ENCODE measurements around the gene BUD31.
A peak's percentile ranks its signal among the peaks of the same experiment; 100 is the strongest.
"Not testable (repeated sequence)": the region's sequence is repeated elsewhere in the genome, so short reads cannot be mapped to it uniquely, and the experiment has no call there.

Gene BUD31

DNA sequence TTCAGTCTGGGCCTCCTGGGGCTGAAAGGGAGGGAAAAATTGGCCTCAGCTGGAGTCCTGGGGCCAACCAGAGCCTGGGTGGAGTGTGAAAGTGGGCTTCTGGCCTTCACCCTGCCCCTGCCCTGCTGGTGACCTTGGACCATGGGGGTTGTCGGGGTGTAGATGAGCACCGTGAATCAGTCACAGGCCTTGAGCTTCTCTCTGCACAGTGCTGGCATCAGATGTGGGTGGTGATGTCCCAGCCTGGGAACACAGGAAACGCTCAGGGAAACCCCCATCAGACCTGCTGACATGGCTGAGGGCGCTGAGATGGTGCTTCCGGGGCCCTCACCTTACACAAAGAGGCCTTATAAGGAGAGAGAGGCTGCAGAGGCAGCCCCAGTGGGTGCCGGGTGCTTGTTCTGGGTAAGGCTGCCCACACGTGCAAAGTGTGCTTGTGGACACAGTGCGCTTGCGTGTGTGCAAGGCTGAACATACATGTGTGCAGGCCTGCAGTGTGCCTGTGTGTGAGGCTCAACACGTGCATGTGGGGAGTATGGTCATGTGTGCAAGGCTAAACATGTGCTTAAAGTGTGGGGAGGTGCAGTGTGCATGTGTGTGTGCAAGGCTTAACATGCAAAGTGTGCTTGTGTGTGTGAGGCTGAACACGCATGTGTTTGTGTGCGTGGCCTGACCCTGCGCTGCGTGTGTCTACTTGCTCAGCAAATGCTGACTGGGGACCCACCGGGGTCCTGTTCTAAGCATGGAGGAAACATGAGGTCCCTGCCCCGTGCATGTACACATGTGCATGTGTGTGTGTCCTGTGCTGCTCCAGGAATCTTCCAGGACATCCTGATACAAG lies 27.7 kb upstream of the BUD31 start:
- DNase-seq, result no peak

DNA sequence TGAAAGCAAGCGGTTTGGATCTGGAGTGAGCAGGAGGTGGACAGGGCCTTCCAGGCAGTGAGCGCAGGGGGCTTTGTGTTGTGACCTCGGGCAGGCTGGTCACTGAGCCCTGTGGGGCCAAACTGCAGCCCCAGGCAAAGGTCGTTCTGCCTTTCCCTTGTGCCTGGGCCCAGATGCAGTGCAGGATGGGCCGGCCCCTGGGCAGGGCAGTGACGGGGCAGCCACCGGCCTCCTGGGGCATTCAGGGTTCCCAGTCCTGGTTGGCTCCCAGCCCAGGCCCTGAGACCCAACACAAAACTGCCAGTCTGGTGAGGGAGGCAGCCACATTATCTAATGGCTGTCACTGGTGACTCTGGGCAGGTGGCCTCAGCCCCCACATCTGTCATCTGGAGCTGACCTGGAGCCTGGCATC lies 27.1 kb upstream of the BUD31 start:
- DNase-seq, result no peak

DNA sequence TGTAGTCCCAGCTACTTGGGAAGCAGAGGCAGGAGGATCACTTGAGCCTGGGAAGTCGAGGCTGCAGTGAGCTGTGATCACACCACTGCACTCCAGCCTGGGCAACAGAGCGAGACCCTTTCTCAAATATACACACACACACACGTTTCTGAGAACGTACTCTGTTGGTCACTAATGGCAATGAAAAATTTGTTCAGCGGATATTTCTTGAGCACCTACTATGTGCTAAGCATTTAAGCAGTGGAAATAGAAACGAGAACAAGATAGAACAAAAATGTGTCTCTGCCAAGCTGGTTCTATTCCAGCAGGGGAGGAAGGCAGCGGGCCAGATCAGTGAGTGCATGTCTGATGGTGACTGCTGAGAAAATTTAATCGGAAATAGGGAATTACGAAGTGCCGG lies 25.6 kb upstream of the BUD31 start:
- no peak for DNase-seq

DNA sequence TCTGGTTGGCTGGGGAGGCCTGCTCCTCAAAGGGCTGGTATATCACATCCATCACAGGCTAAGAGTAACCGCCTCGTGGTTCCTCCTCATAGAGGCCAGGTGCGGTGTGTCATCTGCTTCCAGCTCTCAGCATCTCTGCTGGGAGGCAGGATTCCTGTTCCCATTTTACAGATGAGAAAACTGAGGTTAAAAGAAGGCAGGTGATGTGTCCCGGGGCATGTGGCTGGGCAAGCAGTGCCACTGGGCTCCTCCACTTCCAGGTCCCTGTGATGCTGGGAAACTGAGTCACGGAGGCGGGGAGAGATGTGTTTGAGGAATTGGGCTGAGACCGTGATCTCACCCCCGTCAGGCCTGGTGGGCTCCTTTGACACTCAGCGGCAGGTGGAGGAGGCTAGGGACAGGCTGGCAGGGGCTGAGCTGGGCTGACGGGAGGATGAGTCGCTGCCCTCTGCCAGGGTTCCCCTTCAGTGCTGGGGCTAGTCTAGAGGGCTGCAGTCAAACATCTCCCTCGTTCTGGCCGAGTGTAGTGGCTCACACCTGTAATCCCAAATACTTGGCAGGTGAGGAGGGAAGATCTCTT lies 24.9 kb upstream of the BUD31 start:
- no peak for DNase-seq

DNA sequence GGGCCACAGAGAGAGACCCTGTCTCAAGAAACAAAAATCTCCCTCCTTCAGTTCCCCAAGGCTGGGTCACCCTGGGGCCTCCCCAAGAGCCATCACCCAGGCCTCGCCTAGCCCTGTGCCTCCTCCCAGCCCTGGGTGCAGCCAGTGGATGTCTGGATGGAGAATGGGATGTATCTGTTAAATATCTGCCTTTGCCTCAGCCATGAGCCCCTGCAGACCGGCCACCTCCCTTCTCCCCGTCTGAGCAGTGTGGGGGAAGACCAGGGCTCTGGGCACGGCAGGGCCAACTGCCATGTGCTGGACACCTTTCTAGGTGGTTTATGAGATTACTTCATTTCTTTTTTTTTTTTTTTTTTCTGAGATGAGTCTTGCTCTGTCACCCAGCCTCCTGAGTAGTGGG lies 24.2 kb upstream of the BUD31 start:
- no peak for DNase-seq

DNA sequence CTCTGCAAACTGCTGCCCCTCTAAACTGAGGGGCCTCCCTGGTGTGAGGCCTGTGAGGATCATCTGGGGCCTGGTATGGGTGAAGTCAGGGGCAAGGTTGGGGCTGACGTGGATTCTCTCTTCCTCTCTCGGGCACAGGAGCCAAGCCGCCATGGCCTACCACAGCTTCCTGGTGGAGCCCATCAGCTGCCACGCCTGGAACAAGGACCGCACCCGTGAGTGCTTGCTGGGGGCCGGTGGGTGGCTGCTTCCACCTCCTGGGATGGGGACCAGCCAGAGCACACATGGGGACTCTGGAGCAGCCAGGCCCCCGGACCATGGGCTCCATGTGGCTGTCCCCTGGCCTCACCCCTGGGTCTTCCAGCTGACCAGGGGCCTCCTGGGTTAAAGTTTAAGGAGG lies 23.2 kb upstream of the BUD31 start:
- no peak for DNase-seq

DNA sequence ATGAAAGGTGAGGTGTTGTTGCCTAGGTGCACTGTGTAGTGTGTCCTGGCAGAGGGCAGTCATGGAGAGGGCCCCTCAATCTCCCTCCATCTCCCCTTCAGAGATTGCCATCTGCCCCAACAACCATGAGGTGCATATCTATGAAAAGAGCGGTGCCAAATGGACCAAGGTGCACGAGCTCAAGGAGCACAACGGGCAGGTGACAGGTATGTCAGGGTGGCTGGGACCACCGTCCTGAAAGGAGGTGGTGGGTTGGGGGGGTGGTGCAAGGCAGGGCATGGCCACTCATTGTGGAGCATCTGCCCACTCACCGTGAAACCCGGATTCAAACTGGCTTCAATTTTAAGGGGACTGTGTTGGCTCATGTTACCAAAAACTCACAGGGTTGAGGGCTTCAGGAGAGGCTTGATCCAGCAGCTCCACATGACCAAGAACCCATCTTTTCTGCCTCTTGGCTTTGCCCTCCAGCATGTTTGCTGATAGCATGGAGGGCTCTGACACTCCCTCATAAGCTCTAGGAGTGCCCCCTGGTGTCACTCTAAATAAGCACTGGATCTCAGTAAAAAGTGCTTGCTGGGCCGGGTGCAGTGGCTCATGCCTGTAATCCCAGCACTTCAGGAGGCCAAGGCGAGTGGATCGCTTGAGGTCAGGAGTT lies 22.1 kb upstream of the BUD31 start:
- DNase-seq, result no peak

DNA sequence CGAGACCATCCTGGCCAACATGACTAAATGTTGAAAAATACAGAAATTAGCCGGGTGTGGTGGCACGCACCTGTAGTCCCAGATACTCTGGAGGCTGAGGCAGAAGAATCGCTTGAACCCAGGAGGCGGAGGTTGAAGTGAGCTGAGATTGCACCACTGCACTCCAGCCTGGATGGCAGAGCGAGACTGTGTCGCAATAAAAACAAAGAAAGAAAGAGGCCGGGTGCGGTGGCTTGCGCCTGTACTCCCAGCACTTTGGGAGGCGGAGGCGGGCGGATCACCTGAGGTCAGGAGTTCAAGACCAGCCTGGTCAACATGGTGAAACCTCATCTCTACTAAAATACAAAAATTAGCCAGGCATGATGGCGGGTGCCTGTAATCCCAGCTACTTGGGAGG lies 21.5 kb upstream of the BUD31 start:
- not testable (repeated sequence) for DNase-seq

DNA sequence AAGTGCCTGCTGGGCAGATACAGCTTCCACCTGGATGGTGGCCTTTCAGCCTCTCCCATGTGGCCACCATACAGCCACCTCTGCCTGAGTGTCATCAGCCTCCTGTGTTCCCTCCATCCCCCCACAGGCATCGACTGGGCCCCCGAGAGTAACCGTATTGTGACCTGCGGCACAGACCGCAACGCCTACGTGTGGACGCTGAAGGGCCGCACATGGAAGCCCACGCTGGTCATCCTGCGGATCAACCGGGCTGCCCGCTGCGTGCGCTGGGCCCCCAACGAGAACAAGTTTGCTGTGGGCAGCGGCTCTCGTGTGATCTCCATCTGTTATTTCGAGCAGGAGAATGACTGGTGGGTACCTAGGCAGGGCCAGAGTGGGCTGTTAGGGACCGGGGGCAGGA lies 20.9 kb upstream of the BUD31 start:
- DNase-seq, result no peak

DNA sequence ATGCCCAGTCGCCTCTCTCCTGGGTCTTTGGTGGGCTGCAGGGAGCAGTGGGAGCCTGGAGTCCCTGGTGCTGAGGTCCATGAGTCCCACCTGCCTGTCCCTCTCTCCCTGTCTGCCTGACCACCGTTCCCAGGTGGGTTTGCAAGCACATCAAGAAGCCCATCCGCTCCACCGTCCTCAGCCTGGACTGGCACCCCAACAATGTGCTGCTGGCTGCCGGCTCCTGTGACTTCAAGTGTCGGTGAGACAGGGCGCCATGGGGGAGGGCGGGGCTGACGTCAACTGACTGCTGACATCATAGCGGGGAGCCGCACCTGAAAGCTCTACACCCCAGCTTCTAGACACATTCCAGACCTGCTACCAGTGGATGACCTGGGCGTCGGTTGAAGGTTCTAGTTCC lies 19.0 kb upstream of the BUD31 start:
- DNase-seq, result no peak

DNA sequence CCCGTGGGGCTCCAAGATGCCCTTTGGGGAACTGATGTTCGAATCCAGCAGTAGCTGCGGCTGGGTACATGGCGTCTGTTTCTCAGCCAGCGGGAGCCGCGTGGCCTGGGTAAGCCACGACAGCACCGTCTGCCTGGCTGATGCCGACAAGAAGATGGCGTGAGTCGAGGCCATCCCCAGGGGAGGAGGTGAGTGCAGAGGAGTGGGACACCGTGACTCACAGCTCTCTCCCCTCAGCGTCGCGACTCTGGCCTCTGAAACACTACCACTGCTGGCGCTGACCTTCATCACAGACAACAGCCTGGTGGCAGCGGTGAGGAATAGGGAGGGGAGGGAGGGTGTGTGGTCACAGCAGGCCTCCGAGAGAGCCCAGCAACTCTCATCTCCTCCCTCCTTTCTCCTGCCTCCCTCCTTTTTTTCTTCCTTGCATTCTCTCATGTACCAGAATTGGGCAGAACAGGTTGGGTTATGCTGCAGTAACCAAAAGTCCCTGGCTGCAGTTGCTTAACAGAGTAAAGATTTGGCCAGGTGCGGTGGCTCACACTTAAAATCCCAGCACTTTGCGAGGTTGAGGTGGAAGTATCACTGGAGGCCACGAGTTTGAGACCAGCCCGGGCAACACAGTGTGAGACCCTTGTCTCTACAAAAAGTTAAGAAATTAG lies 17.7 kb upstream of the BUD31 start:
- no peak for DNase-seq

DNA sequence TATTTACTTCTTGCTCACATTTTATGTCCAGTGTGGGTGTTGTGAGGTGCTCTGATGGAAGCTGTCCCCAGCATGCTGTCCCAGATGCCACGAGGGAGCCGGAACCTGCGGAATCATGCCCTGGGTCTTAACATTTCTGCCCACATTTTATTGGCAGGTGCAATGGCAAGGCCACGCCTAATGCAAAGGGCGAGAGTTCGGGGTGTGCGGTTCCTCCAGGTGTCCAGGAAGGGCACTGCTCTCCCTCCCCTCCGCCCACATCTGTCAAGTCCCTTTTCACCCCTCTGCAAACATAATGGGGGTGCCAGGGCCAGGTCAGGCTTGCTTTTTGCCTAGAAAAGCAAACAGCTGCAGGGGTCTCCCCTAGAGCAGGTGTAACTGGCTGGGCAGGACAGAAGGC lies 16.7 kb upstream of the BUD31 start:
- no peak for DNase-seq

DNA sequence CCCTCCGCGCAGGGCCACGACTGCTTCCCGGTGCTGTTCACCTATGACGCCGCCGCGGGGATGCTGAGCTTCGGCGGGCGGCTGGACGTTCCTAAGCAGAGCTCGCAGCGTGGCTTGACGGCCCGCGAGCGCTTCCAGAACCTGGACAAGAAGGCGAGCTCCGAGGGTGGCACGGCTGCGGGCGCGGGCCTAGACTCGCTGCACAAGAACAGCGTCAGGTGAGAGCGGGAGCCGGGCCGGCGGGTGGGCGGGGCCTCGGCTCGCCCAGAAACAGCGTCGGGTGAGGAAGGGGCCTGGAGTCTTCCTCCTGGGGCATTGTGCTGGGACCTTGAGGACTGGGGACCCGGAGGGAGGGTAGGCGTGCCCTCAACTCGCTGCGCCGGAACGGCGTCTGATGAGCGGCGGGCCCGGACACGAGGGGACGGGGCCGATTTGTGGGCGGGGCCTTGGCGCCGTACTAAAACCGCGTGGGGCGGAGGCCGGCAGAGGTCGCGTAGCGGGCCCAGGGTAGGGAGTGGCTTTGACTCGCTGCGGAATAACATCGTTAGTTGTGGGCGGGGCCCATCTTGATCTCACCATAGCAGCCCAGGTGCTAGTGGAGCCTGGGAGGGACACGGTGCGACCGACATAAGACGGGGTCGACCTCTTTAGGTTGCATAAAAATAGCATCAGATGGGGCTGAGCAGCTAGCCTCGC lies 16.0 kb upstream of the BUD31 start:
- peak; percentile 90 for DNase-seq

DNA sequence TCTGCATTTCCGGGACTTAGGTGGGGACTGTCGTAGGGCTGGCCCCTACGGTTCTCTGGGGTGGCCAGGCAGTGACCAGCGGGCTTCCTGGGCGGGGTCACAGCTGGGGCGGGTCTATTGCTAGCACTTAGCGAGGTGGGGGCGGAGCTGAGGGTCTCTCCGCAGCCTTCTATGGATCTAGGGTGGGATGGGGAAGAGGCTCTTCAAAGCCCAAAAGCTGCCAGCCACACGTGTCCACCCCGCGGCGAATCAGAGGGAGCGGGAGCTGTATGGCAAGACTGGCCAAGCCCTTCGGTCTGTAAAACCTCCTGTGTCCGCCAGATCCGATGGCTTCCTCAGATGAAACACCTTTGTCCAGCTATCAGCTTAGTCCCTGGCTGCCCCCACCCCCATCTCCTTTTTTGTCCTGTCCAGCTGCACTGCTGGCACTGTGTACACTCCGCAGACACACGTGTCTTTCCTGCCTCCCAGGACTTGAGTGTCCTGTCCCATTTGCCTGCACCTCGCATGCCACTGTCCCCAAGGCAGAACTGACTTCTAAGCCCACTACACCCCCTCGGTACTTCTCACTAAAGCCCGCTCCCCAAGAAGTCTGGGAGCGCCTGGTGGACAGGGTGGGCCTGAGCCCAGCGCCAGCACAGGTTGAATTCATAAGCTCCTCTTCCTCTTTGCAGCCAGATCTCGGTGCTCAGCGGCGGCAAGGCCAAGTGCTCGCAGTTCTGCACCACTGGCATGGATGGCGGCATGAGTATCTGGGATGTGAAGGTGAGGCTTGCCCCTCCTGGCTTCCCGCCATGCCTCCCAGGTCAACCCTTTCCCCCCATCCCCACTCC lies 15.2 kb upstream of the BUD31 start:
- peak; percentile 90 for DNase-seq

DNA sequence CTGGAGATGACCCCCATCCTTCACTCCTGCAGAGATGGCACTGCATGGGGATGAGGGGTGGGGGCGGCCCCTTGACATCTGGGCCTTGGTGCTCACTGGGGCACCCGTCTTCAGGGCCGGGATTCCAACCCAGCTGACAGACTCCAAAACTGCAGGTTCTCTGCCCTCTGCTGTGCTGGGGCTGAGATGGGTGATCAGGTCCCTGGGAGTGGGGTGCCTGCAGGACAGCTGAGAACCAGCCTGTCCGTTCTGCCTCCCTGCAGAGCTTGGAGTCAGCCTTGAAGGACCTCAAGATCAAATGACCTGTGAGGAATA lies 14.6 kb upstream of the BUD31 start:
- no peak for DNase-seq

DNA sequence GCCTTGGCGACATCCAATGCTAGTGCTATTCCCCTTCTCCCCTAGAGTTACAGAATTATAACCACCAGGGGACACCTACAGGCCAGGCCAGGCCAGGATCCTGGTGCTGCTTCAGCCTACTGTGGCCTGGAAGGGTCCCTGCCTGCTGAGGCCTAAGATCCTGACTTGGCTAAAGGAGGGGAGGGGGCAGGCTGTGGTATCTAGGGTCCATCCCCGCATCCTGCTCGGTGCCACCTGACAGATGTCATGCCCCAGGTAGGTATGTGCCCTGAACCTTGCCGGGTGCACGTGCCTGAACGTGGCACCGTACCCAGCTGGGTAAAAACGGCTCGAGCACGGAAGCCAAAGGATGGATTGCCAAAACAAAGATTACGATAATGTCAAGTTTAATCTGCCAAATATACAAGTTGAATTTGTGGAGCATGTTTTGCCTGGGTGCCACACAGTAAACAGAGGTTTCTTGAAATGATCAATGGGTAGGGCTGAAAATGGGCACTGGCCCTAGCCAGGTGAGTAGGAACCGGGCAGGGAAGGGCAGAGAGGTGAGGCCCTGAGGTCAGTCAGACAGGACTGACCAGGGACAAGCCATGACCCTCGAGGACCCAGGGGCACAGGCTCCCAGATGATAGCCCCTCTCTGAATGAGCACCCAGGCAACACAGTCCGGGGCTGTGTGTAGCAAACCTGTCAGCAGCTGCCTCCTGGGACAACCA lies 13.0 kb upstream of the BUD31 start:
- no peak for DNase-seq

DNA sequence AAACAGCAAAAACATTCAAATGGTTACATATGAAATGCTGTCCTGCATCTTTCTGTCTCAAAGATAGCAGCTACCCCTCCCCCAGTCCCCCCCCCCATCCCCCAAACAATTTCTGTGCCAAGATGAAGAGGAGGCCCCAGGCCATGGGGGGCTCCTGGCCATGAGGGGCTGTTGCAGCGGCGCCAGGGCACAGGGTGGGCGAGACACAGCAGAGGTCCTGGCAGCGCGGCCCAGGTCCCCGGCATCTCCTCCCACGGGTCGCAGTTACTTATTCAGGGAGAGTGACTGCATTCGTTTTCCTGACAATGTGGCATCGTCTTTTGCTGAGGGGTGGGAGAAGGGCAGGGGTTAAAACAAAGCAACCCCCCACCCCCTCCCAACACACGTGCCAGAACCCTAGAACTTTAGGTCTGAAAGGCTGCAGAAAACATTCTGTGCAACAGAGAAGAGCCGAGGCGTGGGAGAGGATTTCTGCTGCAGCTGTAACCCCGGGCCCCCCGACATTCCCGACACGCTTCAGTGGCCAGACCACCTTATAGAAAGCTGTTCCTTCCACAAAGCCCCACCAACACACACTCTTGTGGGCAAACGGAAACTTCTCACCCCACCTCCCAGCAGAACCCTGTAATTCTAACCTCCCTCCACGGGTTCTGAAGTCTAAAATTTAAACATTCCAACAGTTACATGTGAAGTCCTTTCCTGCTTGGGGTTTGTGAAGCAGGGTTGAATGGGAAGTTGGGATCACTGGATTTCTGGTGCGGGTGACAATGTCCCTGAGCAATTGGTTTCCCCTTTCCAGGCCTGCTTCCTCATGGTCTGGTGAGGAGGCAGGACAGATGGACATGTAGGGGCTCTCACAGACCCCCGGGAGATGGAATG lies 12.1 kb upstream of the BUD31 start:
- DNase-seq, result no peak

DNA sequence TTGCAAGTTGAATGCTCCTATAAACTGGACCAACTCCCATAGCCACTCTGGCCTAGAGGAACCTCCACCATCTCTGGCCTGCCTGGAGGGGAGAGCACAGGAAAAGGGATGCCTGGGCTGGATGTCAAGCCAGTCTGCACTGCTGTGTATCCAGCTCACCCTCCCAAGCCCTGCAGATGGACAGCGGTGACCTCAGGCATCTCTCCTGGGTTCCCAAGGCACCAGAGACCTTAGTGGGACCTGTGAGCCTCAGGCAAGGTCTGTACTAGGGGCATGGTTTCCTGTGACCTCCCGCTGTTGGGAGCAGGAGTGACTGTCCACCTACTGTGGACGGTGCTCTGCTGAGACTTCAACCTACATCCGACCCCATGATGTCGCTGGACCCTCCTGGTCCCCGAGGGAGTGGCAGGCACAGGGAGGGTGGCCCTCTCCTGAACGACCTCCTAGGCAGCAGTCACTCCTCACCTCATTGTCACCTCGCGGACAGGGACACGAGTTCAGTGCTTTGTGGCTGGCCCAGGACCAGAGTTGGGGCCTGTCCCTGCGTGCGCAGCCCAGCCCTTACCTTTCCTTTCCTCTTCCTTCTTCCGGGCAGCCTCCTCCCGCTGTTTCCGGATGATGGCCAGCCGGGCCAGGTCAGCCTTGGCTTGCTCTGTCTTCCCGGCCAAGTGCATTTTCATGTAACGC lies 11.3 kb upstream of the BUD31 start:
- DNase-seq, result no peak

DNA sequence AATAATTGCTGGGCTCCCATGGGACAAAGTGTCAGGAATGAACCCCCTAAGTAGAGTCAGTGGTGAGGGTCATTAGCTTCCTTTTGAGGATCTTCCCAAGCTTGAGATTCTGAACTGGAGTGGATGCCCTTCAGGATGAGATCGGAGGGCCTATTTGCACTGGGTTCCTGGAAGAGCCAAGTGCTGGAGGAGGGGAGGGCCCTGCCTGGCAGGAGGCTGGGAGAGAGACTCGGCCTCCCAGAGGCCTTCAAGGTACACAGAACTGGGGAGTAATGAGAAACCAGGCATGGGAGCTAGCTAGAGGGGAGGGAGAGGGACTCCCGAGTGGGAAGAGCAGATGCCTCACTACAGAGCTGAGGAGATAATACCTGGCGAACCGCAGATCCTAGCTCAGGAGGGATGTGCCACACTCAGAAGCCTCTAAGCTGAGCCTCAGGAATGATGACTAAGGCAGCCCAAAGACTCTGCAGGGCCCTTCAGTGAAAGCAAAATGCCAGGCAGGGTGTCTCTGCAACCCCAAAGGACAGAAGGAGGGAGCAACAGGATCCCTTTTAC lies 9.8 kb upstream of the BUD31 start:
- no peak for DNase-seq

DNA sequence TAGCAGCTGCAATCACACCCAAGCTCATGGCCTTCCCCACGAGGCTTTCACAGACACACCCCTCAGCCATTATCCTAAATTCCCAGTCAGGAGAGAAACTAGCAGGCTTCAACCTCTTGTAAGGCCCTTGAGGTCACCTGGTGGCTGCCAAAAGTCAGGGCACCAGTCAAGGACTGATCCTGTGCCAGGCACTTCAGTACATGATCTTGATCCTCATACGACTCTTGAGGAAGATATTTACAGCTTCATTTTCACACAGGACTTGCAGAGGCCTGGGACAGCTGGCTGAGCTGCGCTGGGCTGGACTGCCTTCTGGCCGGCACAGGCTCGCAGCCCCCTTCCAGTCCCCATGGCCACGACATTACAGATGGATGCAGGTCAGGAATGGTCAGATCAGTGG lies 9.2 kb upstream of the BUD31 start:
- no peak for DNase-seq
